Stimulated activated naive CD8-positive, alpha-beta T cell treated with anti-CD3 and anti-CD28 coated beads, Interleukin-15, Interleukin-2, amounts not matched to agents 100 ng/mL and 50 ng/mL, for 24 hours (primary cell): Measurements from ENCODE around the gene ANKRD40CL.

Experiments
- H3K27ac Mint-ChIP-seq: one replicate; pipeline ENCODE4 v1.8.0; 2021; ENCODE audit warnings: mild to moderate bottlenecking, mixed read lengths
- H3K27me3 Mint-ChIP-seq: one replicate; pipeline ENCODE4 v1.8.0; 2021; ENCODE audit warnings: mixed read lengths
- H3K36me3 Mint-ChIP-seq: one replicate; pipeline ENCODE4 v1.8.0; 2021; ENCODE audit warnings: low read depth, mixed read lengths
- H3K4me1 Mint-ChIP-seq: one replicate; pipeline ENCODE4 v1.8.0; 2021; ENCODE audit warnings: low read depth, mixed read lengths
- H3K4me3 Mint-ChIP-seq: one replicate; pipeline ENCODE4 v1.8.0; 2021; ENCODE audit warnings: mild to moderate bottlenecking, mixed read lengths
- H3K9me3 Mint-ChIP-seq: one replicate; pipeline ENCODE4 v1.8.0; 2021; ENCODE audit warnings: mixed read lengths

Gene ANKRD40CL

GRCh38 chr17:50719924-50720794 is 47.2 kb downstream of the ANKRD40CL start:
- Mint-ChIP-seq H3K4me3 (peak overlapping the region; percentile 97), H3K9me3 (no peaks in the 10 kb centered on the region), H3K27ac (peak overlapping the region; percentile 99), H3K4me1 (peaks cover 43% of the 10 kb centered on the region), H3K36me3 (peaks cover 27% of the 10 kb centered on the region), H3K27me3 (no peaks in the 10 kb centered on the region)

DNA sequence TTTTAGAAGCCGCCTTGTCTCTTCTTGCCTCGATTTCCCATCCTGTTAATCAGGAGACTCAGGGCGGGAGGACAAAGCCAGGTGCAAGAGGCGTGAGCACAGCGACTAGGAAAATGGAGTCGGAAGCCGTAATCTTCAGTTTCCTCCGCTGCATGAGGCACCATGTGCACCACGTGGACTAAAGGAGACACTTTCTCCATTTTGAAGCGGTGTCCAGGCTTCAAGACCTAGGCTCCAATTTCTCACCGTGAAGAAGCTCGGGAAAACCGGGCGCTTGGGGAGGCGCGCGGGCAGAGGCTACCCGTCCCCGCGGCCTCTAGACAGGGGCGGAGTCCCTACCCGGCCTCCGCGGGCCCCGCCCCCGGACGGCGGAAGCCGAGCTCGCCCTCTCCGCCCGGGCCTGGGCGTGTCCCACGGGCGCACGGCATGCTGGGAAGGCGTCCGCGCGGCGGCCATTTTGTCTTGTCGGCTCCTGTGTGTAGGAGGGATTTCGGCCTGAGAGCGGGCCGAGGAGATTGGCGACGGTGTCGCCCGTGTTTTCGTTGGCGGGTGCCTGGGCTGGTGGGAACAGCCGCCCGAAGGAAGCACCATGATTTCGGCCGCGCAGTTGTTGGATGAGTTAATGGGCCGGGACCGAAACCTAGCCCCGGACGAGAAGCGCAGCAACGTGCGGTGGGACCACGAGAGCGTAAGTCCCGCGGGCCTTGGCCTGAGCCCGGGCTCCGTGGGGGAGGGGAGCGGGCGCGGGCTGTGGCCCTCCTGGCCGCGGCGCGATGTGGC is 48.0 kb downstream of the ANKRD40CL start, which contains the start of gene LUC7L3:
Gene LUC7L3 (plus strand): TSS at position 460 of the 780 bp plus-strand sequence. CDS start 130 bp downstream, at position 590.
- Mint-ChIP-seq H3K27ac (peak within 1 kb of the TSS; percentile 99), H3K36me3 (peaks cover 27% of the 10 kb centered on the region), H3K9me3 (no peaks in the 10 kb centered on the region), H3K27me3 (no peaks in the 10 kb centered on the region), H3K4me1 (peaks cover 34% of the 10 kb centered on the region), H3K4me3 (peak within 1 kb of the TSS; percentile 97)

GRCh38 chr17:50715471-50715870 is 51.8 kb downstream of the ANKRD40CL start:
- Mint-ChIP-seq H3K9me3 (no peaks in the 10 kb centered on the region), H3K36me3 (peaks cover 7% of the 10 kb centered on the region), H3K4me3 (no peak overlapping the region), H3K4me1 (peaks cover 5% of the 10 kb centered on the region), H3K27ac (no peak overlapping the region), H3K27me3 (no peaks in the 10 kb centered on the region)

DNA sequence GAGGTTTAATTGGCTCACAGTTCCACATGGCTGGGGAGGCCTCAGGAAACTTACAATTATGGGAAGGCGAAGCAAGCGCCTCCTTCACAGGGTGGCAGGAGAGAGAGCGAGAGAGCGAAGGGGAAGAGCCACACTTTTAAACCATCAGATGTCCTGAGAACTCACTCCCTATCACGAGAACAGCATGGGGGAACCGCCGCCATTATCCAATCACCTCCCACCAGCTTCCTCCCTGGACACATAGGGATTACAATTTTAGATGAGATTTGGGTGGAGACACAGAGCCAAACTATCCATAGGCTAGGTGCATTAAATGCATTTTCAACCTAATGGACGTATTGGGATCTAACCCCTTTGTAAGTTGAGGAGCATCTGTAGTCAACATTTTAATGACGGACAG is 54.7 kb downstream of the ANKRD40CL start:
- H3K36me3 Mint-ChIP-seq, result no peaks in the 10 kb centered on the region
- H3K4me1 Mint-ChIP-seq, result peaks cover 25% of the 10 kb centered on the region
- H3K4me3 Mint-ChIP-seq, result no peak overlapping the region
- no peaks in the 10 kb centered on the region for H3K9me3 Mint-ChIP-seq
- no peak overlapping the region for H3K27ac Mint-ChIP-seq
- H3K27me3 Mint-ChIP-seq, result no peaks in the 10 kb centered on the region
